Posterior cingulate gyrus (tissue), 11 donors: ENCODE measurements around the gene GLO1.
A peak's percentile ranks its signal among the peaks of the same experiment; 100 is the strongest.
"Not testable (repeated sequence)": the region's sequence is repeated elsewhere in the genome, so short reads cannot be mapped to it uniquely, and the experiment has no call there.

Experiments used
- DNase-seq, 10 donors: peaks; one replicate each; pipeline versions ENCODE4 v3.0.0 to v3.0.0-alpha.2; 2020 to 2021; ENCODE audit warnings: mixed read lengths in 3 of 10
- intact Hi-C: fragments of 100-400 bp; cut with DNase I; formaldehyde crosslinking; loops from one replicate; pipeline ENCODE4 v1.15.1; 2023

The GLO1 gene

GRCh38 chr6:38708496-38708895 is 5.6 kb upstream of the GLO1 start:
- no peak for DNase-seq
- intact Hi-C loops, result no loop called here

GRCh38 chr6:38705924-38706323 is 3.0 kb upstream of the GLO1 start:
- no peak for DNase-seq
- intact Hi-C loops, result no loop called here

GRCh38 chr6:38703949-38704590 is 1.1 kb upstream of the GLO1 start:
- DNase-seq, result no peak
- intact Hi-C loops, result loop anchor here (2.0 to 5.0 kb wide), 2 partner anchors 65 to 408 kb away; partner anchors contain the start of gene BTBD9

GRCh38 chr6:38701551-38701950 is 1.4 kb downstream of the GLO1 start:
- intact Hi-C loops, result loop anchor here (5.0 kb wide), 1 partner anchor 411 kb away; no protein-coding TSS in a partner anchor
- no peak for DNase-seq

GRCh38 chr6:38699702-38700101 is 3.2 kb downstream of the GLO1 start:
- intact Hi-C loops, result loop anchor here (5.0 kb wide), 1 partner anchor 413 kb away; no protein-coding TSS in a partner anchor
- not testable (repeated sequence) for DNase-seq

GRCh38 chr6:38697846-38698245 is 5.1 kb downstream of the GLO1 start:
- intact Hi-C loops, result no loop called here
- DNase-seq, result no peak

- no peak for DNase-seq
- intact Hi-C loops, result no loop called here
Measured at GRCh38 chr6:38696345-38696744, 6.6 kb downstream of the GLO1 start.

- intact Hi-C loops, result no loop called here
- no peak for DNase-seq
Measured at GRCh38 chr6:38695933-38696332, 7.0 kb downstream of the GLO1 start.

GRCh38 chr6:38695227-38695900 is 7.6 kb downstream of the GLO1 start:
- intact Hi-C loops, result no loop called here
- DNase-seq, result peak in 2 of 10 donors; percentile 13 to 75

GRCh38 chr6:38688579-38689087 is 14.3 kb downstream of the GLO1 start:
- intact Hi-C loops, result no loop called here

GRCh38 chr6:38687549-38687948 is 15.4 kb downstream of the GLO1 start:
- intact Hi-C loops, result no loop called here
- DNase-seq, result no peak

More at GRCh38 chr6:38688579-38689087, 14.3 kb downstream of the GLO1 start:
- DNase-seq, result no peak

- intact Hi-C loops, result no loop called here
- DNase-seq, result no peak
Measured at GRCh38 chr6:38687043-38687353, 15.9 kb downstream of the GLO1 start.

GRCh38 chr6:38686270-38687042 is 16.5 kb downstream of the GLO1 start:
- no peak for DNase-seq
- intact Hi-C loops, result no loop called here

GRCh38 chr6:38684904-38685303 is 18.0 kb downstream of the GLO1 start:
- intact Hi-C loops, result no loop called here
- DNase-seq, result no peak

- intact Hi-C loops, result no loop called here
- no peak for DNase-seq
Measured at GRCh38 chr6:38684237-38684636, 18.7 kb downstream of the GLO1 start.

- no peak for DNase-seq
- intact Hi-C loops, result no loop called here
Measured at GRCh38 chr6:38681850-38682249, 21.1 kb downstream of the GLO1 start.

- DNase-seq, result no peak
- intact Hi-C loops, result loop anchor here (10.0 kb wide), 1 partner anchor 975 kb away; no protein-coding TSS in a partner anchor
Measured at GRCh38 chr6:38679668-38680067, 23.3 kb downstream of the GLO1 start.

GRCh38 chr6:38678178-38678760 is 24.7 kb downstream of the GLO1 start:
- intact Hi-C loops, result loop anchor here (10.0 kb wide), 1 partner anchor 973 kb away; no protein-coding TSS in a partner anchor
- DNase-seq, result peak in 3 of 10 donors; percentile 14 to 85 (median 14)

- intact Hi-C loops, result loop anchor here (10.0 kb wide), 1 partner anchor 972 kb away; no protein-coding TSS in a partner anchor
- no peak for DNase-seq
Measured at GRCh38 chr6:38676974-38677544, 25.9 kb downstream of the GLO1 start.
